GM18867 (cell line): Measurements from ENCODE around the gene DEFB128.
"Not testable (repeated sequence)": the region's sequence is repeated elsewhere in the genome, so short reads cannot be mapped to it uniquely, and the experiment has no call there.

Source experiments
- ATAC-seq: cut with Tn5 transposase; IDR thresholded peaks from one replicate; pipeline ENCODE4 v1.9.1; 2021; ENCODE audit warnings: mild to moderate bottlenecking, moderate library complexity; ENCODE audit not compliant: unreplicated experiment

DEFB128 gene

GRCh38 chr20:189611-190010 lies at the start of gene DEFB128:
TSS of gene DEFB128 (minus strand) at chr20:189711. CDS start at chr20:189623, 88 bp downstream.
- ATAC-seq: no peak

DNA sequence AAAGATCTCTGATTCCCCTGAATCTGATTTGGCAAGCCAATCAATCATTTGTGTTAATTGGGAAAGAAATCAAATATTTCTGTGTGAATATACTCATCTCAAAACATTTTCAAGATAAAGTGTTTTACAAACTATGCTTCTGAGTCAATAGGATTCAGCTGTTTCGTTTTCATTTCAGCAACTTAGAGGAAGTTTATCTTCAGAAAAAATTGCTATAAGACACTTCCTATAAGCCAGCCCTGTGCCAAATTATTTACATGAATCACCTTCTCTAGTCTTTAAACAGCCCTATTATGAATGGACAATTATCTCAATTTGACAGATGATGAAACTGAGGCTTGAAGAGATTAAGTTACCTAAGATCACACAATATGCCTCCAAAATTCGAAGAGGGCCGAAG lies 48.4 kb upstream of the DEFB128 start:
- ATAC-seq: no peak

GRCh38 chr20:237489-237888 lies 48.0 kb upstream of the DEFB128 start:
- ATAC-seq: no peak

- no peak for ATAC-seq
These were observed 46.4 kb upstream of the DEFB128 start for GRCh38 chr20:235891-236290.

GRCh38 chr20:227439-228105 lies 38.1 kb upstream of the DEFB128 start:
- ATAC-seq: no peak

- no peak for ATAC-seq
These were observed 37.4 kb upstream of the DEFB128 start, which contains the start of gene DEFB129 for GRCh38 chr20:226958-227357. TSS of gene DEFB129 (plus strand) at chr20:227258. CDS start at chr20:227289, 31 bp downstream.

- ATAC-seq: not testable (repeated sequence)
These were observed 36.4 kb upstream of the DEFB128 start for GRCh38 chr20:225879-226278.

- no peak for ATAC-seq
These were observed 31.8 kb upstream of the DEFB128 start for GRCh38 chr20:221258-221830.

DNA sequence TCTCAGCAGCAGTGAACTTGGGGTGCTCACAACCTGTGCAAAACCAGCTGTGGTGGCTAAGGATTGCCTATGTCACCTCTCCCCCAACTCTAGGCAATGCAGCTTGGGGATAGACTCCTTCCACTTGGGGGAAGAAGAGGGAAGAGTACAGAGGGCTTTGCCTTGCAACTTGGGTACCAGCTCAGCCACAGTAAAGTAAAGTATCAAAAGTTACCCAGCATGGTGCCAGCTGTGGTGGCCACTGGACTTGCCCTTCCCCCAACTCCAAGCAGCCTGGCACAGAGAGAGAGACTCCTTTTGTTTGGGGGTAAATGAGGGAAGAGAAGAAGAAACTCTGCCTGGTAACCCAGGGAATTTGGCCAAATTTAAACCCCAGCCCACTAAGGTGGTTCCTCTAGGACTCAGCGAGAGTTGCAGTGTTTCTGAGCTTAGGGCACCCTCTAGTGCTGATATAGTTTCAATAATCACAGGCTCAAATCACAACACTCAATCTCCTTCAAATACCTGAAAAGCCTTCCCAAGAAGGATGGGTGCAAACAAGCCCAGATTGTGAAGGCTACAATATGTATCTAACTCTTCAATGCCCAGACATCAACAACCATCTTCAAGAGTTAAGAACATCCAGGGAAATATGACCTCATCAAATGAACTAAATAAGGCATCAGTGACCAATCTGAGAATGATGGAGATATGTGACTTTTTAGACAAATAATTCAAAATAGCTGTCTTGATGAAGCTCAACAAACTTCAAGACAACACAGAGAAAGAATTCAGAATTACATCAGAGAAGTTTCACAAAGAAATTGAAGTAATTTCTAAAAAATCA lies 30.0 kb upstream of the DEFB128 start:
- no peak for ATAC-seq

DNA sequence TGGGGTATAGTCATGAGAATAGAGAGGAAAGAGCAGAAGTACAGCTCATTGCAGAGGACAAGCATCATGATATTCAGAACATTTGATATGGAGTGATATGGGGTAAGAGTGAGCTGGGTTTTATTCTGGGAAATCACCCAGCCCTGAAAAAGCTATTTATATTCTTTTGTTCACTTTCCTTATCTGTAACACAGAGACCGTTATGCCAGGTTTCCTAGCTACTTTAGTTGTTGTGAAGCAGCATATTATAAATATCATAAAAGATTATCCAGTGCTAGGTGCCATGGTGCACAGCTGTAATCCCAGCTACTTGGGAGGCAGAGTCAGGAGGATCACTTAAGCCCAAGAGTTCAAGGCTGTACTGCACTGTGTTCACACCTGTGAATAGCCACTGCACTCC lies 27.8 kb upstream of the DEFB128 start:
- ATAC-seq: no peak

GRCh38 chr20:215796-216195 lies 26.3 kb upstream of the DEFB128 start:
- no peak for ATAC-seq

- no peak for ATAC-seq
These were observed 24.9 kb upstream of the DEFB128 start for GRCh38 chr20:214383-214782.

GRCh38 chr20:210809-211502 lies 21.4 kb upstream of the DEFB128 start:
- ATAC-seq: no peak

GRCh38 chr20:208942-209566 lies 19.5 kb upstream of the DEFB128 start:
- ATAC-seq: peak; percentile 59

DNA sequence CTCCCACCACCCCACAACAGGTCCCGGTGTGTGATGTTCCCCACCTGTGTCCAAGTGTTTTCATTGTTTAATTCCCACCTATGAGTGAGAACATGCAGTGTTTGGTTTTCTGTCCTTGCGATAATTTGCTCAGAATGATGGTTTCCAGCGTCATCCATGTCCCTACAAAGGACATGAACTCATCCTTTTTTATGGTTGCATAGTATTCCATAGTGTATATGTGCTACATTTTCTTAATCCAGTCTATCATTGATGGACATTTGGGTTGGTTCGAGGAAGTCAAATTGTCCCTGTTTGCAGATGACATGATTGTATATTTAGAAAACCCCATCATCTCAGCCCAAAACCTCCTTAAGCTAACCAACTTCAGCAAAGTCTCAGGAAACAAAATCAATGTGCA lies 14.1 kb upstream of the DEFB128 start:
- ATAC-seq: not testable (repeated sequence)

- no peak for ATAC-seq
These were observed 10.5 kb upstream of the DEFB128 start for GRCh38 chr20:199996-200395.

- ATAC-seq: no peak
These were observed 8.7 kb upstream of the DEFB128 start for GRCh38 chr20:198225-198624.

DNA sequence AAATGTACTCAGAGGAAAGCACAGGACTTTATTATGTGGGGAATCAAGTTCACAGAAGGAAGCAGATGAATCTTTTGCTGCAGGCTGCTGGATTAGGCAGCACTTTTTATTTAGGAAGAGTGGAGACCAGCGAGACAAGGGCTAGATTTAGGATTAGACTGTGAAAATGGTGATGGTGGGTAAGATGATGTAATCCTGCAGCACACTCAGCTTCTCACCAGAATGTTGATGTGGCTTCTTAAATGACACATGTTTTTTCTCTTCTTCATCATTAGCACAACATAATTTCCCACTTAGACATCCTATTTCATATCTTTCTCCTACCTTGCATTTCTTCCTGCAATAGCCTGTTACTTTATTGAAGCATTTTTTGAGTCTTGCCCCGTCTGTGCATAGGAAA lies 1.8 kb downstream of the DEFB128 start:
- no peak for ATAC-seq

- ATAC-seq: no peak
These were observed 5.2 kb downstream of the DEFB128 start for GRCh38 chr20:184288-184687.

- ATAC-seq: no peak
These were observed 20.6 kb downstream of the DEFB128 start for GRCh38 chr20:168876-169275.

DNA sequence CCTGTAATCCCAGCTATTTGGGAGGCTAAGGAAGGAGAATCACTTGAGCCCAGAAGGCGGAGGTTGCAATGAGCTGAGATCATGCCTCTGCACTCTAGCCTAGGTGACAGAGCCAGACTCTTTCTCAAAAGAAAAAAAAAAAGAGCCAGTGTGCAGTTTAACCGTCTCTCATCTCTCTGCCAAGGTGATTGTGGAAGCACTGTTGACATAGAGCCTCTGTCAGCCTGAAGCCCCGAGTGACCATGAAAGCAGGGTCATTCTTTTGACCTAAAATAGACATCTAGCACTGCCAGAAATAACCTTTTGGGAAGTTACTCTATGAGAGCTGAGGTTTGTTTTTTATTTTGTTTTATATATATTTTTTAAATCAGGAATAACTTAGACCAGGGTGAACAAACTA lies 24.9 kb downstream of the DEFB128 start:
- ATAC-seq: no peak
